Keratinocyte (primary cell): ENCODE measurements around the gene S100Z. TPM values are rescaled to one million over a fixed set of nuclear protein-coding genes. Genes with fewer than 3 reads are reported as not detected.

Experiments
- DNase-seq: peaks from one replicate; pipeline ENCODE4 v3.0.0-alpha.2; 2011; ENCODE audit warnings: low read depth, missing footprints, low spot score
- FAIRE-seq: peaks from 2 replicates; lab custom pipeline; 2011; peaks lifted over from hg19 to GRCh38; lab: Jason Lieb, UNC
- H2AFZ ChIP-seq: 2 replicates; pipeline ENCODE4 v1.6.0; 2012; ENCODE audit warnings: low read length, control low read depth, inconsistent platforms; ENCODE audit not compliant: control insufficient read depth
- H3K27ac ChIP-seq: 2 replicates; pipeline ENCODE4 v1.5.1; 2011; ENCODE audit warnings: low read length; ENCODE audit not compliant: control insufficient read depth, insufficient read depth
- H3K27me3 ChIP-seq: 3 replicates; pipeline ENCODE4 v1.6.0; 2011; ENCODE audit warnings: low read length; ENCODE audit not compliant: control insufficient read depth, insufficient read depth; ENCODE audit errors: extremely low read depth
- H3K36me3 ChIP-seq, 2 experiments: 2 replicates in 1 of 2; 3 replicates in 1 of 2; pipeline ENCODE4 v1.5.1; 2011; ENCODE audit warnings: low read length in 2 of 2, mild to moderate bottlenecking in 1 of 2; ENCODE audit not compliant: control insufficient read depth in 2 of 2, insufficient read depth in 2 of 2; ENCODE audit errors: extremely low read depth in 1 of 2
- H3K4me1 ChIP-seq: 3 replicates; pipeline ENCODE4 v1.5.1; 2011; ENCODE audit warnings: low read length; ENCODE audit not compliant: control insufficient read depth, insufficient read depth; ENCODE audit errors: extremely low read depth
- H3K4me2 ChIP-seq: 3 replicates; pipeline ENCODE4 v1.6.0; 2011; ENCODE audit warnings: low read depth, low read length; ENCODE audit not compliant: control insufficient read depth, insufficient read depth; ENCODE audit errors: extremely low read depth
- H3K4me3 ChIP-seq, 3 experiments: fragments of 200-600 bp in 1 of 3; sonication (generic) in 1 of 3; 2 replicates in 2 of 3; 3 replicates in 1 of 3; pipeline ENCODE4 v1.5.1; 2011 to 2016; ENCODE audit warnings: low read length in 3 of 3, mild to moderate bottlenecking in 3 of 3, control low read depth in 2 of 3, inconsistent platforms in 1 of 3, low read depth in 1 of 3, mixed read lengths in 1 of 3, mixed run types in 1 of 3, moderate library complexity in 1 of 3; ENCODE audit not compliant: control insufficient read depth in 2 of 3, insufficient read depth in 2 of 3; ENCODE audit errors: extremely low read depth in 1 of 3
- H3K79me2 ChIP-seq: 2 replicates; pipeline ENCODE4 v1.6.0; 2012; ENCODE audit warnings: low read length; ENCODE audit not compliant: control insufficient read depth, insufficient read depth
- H3K9ac ChIP-seq: 3 replicates; pipeline ENCODE4 v1.6.0; 2011; ENCODE audit warnings: low read length; ENCODE audit not compliant: control insufficient read depth, insufficient read depth; ENCODE audit errors: extremely low read depth
- H3K9me1 ChIP-seq: 3 replicates; pipeline ENCODE4 v1.6.0; 2011; ENCODE audit warnings: low read length; ENCODE audit not compliant: control insufficient read depth, insufficient read depth; ENCODE audit errors: extremely low read depth
- H3K9me3 ChIP-seq: 2 replicates; pipeline ENCODE4 v1.5.1; 2012; ENCODE audit warnings: low read depth, low read length; ENCODE audit not compliant: control insufficient read depth
- H4K20me1 ChIP-seq: 3 replicates; pipeline ENCODE4 v1.6.0; 2011; ENCODE audit warnings: low read length; ENCODE audit not compliant: control insufficient read depth, insufficient read depth; ENCODE audit errors: extremely low read depth
- EZH2 ChIP-seq: IDR thresholded peaks from one replicate; pipeline ENCODE4 v1.6.1; 2012; ENCODE audit warnings: inconsistent platforms, mild to moderate bottlenecking, low read length, moderate library complexity
- dilution Hi-C: fragments of 300-500 bp; cut with MboI; formaldehyde crosslinking; loops from one replicate; pipeline ENCODE4 v1.7.0; 2020; ENCODE audit warnings: low sequenced_read_pairs; ENCODE audit not compliant: extremely low pct_ligation_motif_present
- polyA plus RNA-seq, 5 experiments: library from polyadenylated mRNA; depleted of rRNA in 3 of 5; stranded (reverse) in 3 of 5; stranded (forward) in 1 of 5; unstranded in 1 of 5; fragments of >200 nt; gene quantifications; 1 replicate in 1 of 5; 2 replicates in 3 of 5; 3 replicates in 1 of 5; pipeline versions ENCODE4 v1.2.1 to v1.2.3, GENCODE V29; 2011 to 2012; ENCODE audit warnings: missing spikeins in 2 of 5, low read depth in 1 of 5, low replicate concordance in 1 of 5
- TF ChIP-seq, protein P1 (sequence below), 3 experiments: IDR thresholded peaks in 1 of 3; conservative IDR thresholded peaks in 1 of 3; optimal IDR thresholded peaks in 1 of 3; 2 replicates in 2 of 3; 3 replicates in 1 of 3; pipeline versions ENCODE3 to v1.5.1; 2011; ENCODE audit warnings: low read length in 3 of 3, mild to moderate bottlenecking in 3 of 3, moderate library complexity in 2 of 3, control low read depth in 1 of 3, inconsistent platforms in 1 of 3; ENCODE audit not compliant: insufficient read depth in 2 of 3; ENCODE audit errors: extremely low read depth in 1 of 3

The S100Z gene
- polyA plus RNA-seq, 1 donor (not counting 4 experiments of a cell fraction or from before 2014, with no cell fraction given), result not detected

DNA sequence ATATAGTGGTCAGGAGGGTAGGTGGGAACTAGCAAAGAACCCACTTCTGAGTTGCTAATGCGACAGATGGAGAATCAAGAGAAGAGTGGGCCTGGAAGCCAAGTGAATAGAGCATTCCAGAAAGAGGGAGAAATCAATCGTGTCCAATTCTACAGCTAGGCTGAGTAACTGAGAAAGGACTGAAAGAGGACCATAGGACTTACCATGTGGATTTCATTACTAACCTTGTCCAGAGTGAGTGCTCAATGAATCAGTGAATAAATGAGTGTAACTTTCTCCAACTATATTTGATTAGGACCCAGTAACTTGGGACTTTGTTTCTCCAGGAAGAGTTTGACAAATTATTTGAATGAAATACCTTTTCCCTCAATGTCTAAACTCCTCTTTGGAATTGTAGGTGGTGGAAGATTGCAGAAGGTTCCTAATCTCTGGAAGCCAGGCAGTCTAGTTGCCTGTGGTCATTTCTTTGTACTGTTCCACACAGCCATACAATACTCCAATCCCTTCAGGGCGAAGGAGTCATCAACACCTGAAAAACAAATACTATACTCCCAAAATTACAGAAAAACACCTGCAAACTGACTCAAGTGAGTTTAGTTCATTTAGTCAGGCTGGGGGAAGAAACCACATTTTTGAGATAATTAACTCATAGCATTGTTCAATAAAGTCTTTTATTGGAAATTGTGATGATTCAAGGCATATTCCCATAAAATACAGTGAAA, 33.5 kb upstream of the S100Z start:
- Histone ChIP-seq H3K9me1 (no peaks in the 10 kb centered on the region), H3K27me3 (no peaks in the 10 kb centered on the region), H3K4me3 (peak overlapping the region in 1 of 3 experiments; percentile 14), H2AFZ (no peak overlapping the region), H3K36me3 (peaks cover 1 to 3% of the 10 kb centered on the region in 2 experiments), H4K20me1 (peaks cover 4% of the 10 kb centered on the region), H3K4me2 (peak overlapping the region; percentile 65), H3K79me2 (peaks cover 29% of the 10 kb centered on the region), H3K4me1 (peaks cover 45% of the 10 kb centered on the region), H3K27ac (peak overlapping the region; percentile 56), H3K9me3 (no peaks in the 10 kb centered on the region), H3K9ac (no peak overlapping the region)
- TF ChIP-seq EZH2, result no peak
- TF ChIP-seq, protein P1, sequence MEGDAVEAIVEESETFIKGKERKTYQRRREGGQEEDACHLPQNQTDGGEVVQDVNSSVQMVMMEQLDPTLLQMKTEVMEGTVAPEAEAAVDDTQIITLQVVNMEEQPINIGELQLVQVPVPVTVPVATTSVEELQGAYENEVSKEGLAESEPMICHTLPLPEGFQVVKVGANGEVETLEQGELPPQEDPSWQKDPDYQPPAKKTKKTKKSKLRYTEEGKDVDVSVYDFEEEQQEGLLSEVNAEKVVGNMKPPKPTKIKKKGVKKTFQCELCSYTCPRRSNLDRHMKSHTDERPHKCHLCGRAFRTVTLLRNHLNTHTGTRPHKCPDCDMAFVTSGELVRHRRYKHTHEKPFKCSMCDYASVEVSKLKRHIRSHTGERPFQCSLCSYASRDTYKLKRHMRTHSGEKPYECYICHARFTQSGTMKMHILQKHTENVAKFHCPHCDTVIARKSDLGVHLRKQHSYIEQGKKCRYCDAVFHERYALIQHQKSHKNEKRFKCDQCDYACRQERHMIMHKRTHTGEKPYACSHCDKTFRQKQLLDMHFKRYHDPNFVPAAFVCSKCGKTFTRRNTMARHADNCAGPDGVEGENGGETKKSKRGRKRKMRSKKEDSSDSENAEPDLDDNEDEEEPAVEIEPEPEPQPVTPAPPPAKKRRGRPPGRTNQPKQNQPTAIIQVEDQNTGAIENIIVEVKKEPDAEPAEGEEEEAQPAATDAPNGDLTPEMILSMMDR (optimal IDR thresholded peaks at IDR 0.05 in 1 of 3, IDR thresholded peaks at IDR 0.05 in 1 of 3, conservative IDR thresholded peaks at IDR 0.05 in 1 of 3; ENCODE audit: extremely low read depth in 1 of 3, insufficient read depth in 2 of 3, low read length in 3 of 3), result no peak
- dilution Hi-C loops, result no loop called here
- DNase-seq (no peak), FAIRE-seq (peak; percentile 52)

DNA sequence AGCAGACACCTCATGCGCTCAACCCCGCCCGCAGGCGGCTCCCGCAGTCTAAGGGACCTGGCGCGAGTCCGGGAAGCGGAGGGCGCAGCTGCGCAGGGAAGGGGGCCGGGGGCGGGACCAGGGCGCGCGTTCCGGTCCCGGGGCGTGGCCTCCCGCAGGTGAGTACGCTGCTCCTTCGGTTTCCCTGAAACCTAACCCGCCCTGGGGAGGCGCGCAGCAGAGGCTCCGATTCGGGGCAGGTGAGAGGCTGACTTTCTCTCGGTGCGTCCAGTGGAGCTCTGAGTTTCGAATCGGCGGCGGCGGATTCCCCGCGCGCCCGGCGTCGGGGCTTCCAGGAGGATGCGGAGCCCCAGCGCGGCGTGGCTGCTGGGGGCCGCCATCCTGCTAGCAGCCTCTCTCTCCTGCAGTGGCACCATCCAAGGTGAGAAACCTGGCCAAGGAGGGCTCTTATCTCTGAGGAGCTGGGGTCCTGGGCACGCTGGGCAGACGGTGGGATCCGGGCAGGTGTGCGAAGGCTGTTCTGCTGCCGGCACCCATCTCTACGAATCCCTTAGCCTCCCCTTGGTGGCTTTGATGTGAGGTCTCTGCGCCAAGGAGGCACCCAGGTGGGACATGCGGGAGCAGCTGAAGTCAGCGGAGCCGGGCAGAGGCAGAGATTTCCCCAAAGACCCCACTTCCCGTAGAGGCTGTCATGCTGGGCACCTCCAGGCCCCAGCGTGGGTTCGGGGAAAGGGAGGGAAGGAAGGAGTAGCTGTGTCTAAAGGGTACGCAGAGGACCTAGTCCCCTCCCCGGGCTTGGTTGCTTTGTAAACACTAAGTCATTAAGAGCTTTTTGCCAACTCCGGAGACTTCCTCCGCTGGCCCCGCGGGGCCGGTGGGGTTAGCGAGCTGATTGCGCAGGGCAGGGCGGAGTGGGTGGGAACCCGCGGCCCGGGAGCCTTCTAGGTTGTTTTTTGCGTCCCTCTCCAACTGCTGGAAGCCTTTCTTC, 30.7 kb upstream of the S100Z start, which contains the start of gene F2RL1:
TSS of gene F2RL1 (plus strand) at position 187 of the 988 bp plus-strand sequence. CDS start at position 340, 153 bp downstream.
- dilution Hi-C loops, result no loop called here
- H3K4me2 ChIP-seq, result peak within 1 kb of the TSS; percentile 94
- DNase-seq (no peak), FAIRE-seq (no peak)
- H4K20me1 ChIP-seq, result peaks cover 4% of the 10 kb centered on the region
- peak within 1 kb of the TSS; percentile 65 to 86 (median 82) for H3K4me3 ChIP-seq
- TF ChIP-seq EZH2, result no peak
- TF ChIP-seq, protein P1 (optimal IDR thresholded peaks at IDR 0.05 in 1 of 3, IDR thresholded peaks at IDR 0.05 in 1 of 3, conservative IDR thresholded peaks at IDR 0.05 in 1 of 3; ENCODE audit: extremely low read depth in 1 of 3, insufficient read depth in 2 of 3, low read length in 3 of 3), result no peak
- H3K9ac ChIP-seq, result peak within 1 kb of the TSS; percentile 93
- H3K36me3 ChIP-seq, result peaks cover 1 to 3% of the 10 kb centered on the region in 2 experiments
- no peaks in the 10 kb centered on the region for H3K9me3 ChIP-seq
- peak within 1 kb of the TSS; percentile 95 for H3K27ac ChIP-seq
- peaks cover 58% of the 10 kb centered on the region for H3K79me2 ChIP-seq
- H2AFZ ChIP-seq, result peak within 1 kb of the TSS; percentile 72
- no peaks in the 10 kb centered on the region for H3K9me1 ChIP-seq
- peaks cover 49% of the 10 kb centered on the region for H3K4me1 ChIP-seq
- no peaks in the 10 kb centered on the region for H3K27me3 ChIP-seq
